ENCODE data around the gene PCGF3.
"Not testable (repeated sequence)": the region's sequence is repeated elsewhere in the genome, so short reads cannot be mapped to it uniquely, and the experiment has no call there.

The PCGF3 gene

DNA sequence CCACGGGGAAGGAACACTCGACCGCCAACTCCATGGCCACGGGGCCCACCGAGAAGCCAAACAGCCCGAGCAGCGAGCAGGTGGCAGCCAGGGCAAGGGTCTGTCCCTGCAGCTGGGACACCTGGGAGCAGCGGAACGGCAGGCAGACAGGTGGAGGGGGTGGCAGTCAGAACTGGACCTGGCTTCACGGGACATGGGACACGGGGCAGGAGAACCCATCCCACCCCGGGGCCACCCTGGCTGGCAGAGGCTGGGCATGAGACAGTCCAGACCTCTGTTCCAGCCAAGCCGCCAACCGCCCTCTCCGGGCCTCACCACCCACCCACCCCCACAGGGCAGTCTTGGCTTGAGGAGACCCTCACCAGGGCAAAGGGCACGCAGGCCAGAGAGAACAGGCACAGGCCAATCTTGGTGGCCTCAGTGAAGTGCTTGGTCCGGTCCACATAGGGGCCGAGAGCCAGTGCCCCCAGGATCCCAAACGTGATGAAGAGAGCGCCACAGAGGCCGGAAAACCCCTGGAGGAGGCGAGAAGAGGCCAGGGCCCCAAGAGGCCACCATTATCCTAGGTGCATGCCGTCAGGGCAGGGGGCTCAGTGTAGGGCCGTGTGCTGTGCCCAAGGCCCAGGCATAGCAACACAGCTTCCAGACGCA lies 22.3 kb upstream of the PCGF3 start:
- no peak for DNase-seq

DNA sequence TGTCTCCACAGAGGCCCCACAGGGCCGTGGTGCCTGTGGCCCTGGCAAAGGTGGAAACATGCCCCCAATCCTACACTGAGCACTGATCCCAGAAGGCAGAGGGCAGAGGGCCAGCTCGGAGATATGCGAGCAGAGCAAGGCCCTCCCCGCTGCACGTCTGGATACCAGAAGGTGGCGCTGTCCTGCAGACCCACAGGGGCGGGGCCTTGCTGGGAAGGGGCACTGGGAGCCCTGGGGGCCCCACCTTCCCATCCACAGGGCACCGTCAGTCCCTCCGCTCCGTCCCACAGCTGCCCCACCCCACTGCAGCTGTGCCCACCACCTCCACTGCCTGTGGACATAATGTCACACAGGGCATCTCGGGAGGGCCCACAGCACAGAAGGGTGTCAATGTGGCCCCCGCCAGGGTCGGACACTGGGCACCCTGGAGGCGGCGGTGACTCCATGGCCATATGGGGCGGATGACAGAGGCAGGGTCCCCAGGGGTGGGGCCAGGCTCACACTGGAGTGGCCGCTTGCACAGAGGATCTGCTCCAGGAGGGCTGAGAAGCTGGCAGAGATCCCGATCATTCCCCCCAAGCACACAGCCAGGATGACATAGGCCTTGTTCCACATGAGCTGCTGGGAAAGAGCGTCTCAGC lies 21.5 kb upstream of the PCGF3 start:
- DNase-seq, result no peak

DNA sequence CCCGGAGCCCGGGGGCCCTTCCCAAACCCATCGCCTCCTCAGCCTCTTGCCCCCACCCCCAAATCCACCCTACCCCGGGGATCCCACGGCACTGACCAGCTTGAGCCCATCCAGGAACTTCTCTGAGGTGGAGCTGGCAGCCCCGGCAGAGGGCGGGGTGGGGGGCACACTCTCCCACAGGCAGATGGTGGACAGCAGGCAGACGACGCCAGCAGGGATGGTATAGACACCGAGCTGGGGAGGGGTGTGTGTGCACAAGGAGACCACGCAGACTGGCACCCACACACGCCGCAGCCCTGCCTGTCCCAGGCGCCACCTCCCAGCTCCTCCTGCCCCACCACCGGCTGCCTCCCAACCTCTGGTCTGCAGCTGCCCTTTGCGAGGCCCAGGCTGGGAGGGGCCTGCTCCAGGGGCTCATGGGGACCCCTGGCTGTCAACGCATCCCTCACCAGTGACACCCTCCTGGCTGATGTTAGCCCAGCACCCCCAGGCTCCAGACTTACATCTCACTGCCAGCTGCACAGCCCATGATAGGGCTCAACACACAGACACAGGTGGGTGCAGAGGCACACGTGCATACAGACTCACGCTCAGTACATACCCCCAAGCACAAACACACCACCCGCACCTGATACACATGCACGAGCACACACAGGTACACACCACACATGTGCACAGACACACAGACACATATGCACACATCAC lies 20.9 kb upstream of the PCGF3 start:
- no peak for DNase-seq

DNA sequence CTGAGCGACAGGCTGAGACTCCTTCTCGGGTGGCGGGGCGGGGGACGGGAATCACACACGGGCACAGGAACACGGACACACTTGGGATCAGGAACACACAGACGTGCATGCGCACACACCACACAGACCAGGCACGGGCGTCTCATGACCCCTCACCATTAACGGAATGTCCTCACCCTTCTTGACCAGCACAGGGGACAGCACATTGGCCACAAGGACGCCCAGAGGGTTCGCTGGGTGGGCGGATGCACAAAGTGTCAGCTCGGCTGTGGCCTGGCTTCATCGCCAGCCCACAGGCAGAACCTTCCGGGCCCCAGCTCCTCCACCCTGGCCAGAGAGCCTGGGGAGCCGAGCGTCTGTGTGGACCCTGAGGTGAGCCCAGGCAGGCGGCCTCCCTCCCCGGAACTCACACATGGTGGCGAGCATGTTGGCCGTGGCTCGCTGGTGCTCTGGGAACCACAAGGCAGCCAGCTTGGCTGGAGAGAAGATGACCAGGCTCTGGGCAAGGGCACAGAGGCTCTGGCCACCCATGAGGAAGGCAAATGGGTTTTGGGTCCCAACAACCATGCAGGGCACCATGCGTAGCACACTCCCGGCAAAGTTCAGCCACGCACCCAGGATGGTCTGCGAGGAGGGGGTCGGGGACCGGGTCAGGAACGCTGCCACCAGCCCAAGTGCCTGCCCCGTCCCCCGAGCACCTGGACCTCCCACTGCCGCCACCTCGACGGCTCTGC lies 19.8 kb upstream of the PCGF3 start:
- DNase-seq, result no peak

DNA sequence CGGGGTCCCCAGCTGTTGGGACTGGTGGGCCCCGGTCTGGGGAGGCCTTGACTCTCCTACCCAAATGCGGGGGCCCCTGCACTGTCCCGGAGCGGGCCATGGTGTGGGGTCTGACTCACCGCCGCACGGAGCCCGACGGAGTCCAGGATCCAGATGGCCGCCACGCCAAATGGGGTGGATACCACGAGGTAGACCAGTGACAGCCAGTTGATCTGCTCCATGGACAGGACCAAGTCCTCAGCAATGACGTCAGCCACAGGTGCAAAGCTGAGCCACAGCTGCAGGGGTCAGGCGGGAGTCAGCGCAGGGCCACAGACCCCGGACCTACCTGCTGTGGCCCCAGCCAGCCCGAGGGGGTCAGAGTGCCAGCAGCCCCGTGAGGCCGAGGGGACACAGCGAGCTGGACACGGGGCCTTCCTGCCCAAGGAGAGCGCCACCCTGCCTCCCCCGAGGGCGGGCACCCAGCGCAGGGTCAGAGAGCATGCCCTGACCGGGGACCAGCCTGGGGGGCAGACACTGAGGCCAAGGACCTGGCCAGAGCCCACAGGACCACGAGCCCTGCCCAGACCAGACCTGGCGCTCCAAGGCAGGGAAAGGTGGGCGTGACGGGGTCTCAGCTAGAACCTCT lies 19.1 kb upstream of the PCGF3 start:
- no peak for DNase-seq

DNA sequence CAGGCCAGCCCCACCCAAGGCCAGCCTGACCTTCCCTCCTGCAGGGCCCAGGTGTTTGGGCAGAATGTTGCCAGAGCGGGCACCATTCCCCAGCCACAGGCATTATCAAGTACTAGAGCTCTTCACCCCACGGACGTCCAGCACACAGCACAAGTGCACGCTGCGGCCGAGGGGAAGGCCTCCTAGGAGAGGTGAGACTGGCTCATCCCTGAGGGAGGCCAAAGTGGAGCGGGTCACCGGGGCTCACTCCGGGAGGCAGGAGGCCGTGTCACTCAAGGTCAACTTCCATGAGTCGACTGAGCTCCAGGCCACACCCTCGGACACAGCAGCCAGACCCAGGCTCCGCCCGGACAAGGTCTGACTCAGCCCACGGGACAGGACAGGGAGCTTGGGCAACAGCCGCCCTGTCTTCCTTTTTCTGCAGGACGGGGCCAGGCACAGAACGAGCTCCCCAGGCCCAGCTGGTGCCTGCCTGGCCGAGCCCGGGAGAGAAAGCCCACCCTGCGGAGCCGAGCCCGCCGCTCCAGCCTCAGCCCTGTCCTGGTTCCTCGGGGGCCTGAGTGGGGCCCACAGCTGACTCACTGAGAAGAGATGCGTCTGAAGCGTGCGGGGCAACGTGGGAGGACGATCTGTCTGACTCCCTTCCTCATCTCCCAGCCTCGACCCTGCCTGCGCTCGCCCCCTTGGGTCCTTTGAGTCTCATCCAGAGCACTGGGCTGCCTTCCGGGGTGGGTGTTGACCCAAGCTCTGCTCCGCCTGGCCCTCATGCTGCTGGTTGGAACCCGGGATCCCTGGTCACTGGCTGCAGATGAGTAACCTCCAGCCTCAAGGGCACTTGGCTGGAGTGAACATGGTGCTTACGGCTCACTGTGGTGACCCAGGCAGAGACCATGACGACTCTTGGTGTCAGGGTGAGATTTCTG lies 18.3 kb upstream of the PCGF3 start:
- DNase-seq, result no peak

DNA sequence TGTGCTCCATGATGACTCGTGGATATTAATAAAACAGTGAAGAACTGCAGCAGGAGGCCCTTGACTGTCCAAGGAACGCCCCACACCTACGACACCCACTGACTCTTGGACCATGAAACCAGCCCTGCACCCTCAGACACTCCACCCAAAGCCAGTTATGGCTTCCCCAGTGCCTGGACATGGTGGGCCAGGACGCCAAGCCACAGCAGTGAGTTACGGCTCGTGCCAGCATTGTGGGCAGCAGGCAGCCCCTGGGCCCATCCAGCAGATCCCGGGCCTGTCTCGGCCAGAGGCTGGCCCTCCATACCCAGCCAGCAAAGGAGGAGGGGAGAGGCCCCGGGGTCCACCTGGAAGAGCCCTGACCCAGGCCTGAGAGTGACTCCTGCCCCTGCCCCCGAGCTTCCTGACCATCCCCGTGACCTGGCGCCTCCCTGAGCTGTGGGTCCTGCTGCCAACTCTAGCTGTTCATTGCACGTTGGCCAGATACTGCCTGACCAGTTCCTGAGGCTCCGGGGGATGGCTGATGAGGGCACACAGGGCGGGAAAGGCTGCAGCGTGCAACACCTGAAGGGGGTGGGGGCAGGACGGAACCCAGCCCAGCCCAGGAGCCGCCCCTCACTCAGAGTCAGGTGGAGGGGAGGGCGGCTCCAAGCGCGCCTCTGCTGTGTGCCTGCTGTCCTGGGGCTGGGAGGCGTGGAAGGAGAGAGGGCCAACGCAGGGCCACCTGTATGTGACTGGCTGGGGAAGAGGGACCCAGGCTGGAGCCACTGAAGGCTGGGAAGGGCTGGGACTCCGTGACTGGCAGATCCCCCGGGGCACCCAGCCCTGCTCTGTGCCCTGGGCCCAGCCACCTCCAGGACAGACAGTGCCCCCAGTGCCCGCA lies 17.4 kb upstream of the PCGF3 start:
- no peak for DNase-seq

DNA sequence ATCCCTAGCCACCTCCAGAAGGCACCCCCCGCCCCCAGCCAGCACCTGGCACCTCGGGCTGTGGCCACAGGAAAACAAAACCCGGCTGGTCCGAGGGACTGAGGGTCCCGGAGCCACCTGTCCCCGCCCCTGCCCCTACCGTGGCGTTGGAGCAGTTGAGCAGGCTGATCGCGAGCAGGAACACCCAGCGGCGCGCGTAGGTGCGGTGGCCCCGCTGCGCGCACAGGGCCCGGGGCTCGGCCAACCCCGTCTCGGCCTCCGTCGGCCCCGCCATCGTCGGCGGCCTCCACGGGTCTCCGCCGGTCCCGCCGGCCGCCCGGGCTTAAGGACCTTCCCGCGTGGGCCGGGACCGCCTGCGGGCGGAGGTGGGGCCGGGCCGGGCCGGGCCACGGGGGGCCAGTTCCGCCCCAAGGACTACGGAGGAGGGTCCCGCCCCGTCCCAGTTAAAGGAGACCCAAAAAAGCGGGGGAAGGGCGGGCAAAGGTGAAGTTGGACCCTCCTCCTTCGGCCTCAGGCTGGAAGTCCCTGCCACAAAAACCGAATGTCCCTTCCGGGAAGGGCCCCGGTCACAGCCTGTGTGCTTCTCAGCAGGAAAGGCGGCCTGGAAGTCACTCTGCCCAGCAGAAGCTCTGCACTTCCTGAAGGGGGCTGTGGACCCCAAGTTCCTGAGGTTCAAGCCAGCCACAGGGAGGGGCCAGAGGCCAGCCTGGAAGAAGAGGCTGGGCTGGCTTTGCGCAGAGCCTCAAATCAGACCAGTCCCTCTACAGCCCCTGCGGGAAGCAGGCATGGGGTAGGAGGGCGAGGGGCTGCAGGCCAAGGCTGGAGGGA lies 16.6 kb upstream of the PCGF3 start, which contains the start of gene SLC49A3:
TSS of gene SLC49A3 (minus strand) at position 298 of the 828 bp plus-strand sequence. CDS start at position 274, 24 bp downstream.
- peak; percentile 60 for DNase-seq

DNA sequence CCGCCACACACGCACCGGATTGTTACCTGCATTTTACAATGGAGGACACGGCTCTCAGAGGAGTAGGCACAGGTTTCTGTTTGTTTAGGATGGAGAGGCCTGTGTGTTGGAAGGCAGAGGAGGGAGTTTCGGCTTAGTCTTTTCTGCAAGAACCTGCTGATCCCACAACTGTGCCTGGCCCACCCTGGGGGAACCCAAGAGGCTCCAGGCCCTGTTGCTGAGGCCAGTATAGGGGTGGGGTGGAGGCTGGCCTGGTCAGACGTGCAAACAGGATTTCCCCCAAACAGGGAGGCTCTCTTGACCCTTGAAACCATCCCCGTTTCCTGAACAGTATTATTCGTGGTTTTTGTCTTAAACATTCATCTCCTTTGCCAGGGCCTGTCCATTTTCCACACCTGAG lies 15.9 kb upstream of the PCGF3 start:
- DNase-seq, result no peak

DNA sequence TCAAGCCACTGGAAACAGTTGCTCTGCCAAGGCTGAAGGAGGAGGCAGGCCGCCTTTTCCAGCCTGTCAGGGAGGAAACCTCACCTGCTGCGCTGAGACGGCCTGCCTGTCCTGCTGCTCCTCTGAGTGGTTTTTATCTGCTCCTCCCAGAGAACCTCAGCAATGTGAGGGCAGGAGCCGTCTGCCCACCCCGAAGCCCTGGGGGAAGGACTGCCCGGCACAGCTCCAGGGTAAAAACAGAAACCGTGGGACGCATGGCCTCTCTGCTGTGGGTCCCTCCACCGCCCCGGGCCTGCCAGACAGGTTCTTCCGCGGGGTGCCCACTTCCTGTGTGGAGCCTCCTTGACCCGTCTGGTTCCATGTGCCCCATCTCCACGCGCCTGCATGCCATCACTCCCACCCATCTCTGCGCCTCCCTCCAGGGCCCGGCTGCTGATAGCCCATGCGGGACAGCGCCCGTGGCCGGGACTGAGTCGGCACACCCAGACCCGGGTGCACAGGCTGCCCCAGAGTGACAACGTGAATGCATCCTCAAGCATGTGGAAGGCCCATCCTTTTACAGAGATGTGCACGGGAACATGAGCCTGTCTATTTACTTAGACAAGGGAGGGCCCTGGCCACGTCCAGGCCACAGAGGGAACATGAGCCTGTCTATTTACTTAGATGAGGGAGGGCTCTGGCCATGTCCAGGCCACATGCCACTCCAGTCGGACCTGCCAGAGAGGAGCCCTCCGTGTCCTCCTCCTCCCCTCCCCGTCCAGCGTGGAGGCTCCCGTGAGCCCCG lies 12.7 kb upstream of the PCGF3 start:
- DNase-seq, result no peak

DNA sequence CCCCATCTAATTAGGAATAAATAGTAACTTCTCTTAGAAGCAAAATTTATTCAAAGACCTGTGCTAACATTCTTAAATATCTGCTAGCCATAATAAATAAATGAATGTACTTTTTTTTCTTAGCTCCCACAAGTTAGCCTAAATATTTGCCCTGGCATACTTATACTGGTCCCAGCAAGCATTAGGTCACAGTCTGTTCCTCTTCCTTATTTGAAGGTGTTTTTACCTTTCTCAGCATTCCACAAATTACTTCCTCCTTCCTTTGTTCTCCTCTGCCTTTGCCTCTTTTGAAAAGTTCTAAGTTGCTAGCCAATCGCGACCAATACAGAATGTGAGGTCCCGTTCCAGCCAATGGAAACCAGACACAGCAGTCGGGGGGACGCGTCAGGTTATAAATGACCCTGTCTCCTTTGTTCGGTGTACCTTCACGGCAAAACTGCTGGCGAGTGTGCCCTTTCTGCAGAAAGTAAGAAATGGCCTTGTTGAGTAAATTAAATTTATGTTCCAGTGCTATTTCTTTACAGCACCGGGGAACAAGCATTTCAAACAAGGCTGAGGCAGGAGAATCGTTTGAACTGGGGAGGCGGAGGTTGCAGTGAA lies 11.2 kb upstream of the PCGF3 start:
- not testable (repeated sequence) for DNase-seq

DNA sequence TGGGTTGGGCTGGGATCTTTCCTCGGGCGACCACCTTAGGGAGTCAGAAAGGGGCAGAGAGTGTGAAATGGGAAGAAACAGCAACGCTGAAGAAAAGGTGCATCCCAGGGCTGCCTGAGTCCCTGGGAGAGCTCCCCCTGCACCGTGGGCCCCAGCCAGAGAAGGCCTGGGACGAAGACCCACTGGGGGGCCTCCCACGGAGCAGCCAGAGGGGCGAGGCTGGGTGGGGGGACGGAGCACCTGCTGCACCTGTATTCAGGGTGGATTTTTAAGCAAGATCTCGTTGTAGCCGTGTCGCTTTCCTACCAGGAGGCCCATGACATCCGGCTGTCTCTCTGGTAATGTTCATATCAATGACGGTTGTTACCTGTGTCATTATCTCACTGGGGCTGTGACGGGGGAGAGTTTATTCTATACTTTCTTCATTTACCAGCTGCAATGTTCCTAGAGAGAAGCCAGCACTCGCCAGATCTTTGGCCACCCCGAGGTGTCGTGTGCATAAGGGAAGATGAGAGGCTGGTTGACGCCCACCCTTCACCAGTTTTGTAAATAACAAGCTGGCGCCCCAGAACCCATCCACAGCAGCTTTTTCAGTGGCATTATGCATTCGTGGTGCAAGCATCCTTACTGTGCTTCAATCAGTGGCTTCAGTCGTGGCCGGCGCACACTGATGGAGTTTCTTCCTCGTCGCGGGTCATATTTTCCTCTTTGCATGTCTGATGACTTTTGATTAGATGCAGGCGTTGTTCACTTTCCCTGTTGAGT lies 5.6 kb upstream of the PCGF3 start:
- no peak for DNase-seq

DNA sequence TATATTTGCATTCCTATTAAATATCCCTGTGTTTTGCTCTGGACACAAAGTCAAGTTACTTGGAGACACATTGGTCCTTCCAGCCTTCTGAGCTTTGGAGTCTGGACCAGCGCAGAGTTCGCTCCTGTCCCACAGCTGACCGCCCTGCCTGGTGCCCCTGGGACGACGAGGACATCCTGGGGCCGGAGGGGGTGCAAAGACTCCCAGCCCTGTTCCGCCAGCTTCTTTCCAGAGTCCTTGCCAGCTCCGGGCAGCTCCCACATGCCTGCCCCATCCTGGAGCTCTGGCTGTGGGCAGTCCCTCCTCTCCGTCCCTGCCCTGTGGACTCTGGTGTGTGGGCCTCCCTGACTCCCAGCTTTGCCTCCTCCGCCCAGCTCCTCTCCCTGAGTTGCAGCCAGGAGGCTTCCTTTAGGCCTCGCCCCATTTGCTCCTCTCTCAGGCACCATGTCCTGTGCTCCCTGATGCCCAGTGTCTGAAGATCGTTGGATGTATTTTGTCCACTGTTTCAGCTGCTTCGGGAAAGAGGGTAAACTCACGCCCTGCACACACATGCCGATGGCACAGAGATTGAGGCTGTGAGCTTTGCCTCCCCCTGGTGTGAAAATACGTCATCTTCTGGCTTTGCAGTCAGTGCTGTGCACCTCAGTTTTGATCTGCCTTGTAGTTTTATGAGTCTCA lies 4.9 kb upstream of the PCGF3 start:
- DNase-seq, result no peak

DNA sequence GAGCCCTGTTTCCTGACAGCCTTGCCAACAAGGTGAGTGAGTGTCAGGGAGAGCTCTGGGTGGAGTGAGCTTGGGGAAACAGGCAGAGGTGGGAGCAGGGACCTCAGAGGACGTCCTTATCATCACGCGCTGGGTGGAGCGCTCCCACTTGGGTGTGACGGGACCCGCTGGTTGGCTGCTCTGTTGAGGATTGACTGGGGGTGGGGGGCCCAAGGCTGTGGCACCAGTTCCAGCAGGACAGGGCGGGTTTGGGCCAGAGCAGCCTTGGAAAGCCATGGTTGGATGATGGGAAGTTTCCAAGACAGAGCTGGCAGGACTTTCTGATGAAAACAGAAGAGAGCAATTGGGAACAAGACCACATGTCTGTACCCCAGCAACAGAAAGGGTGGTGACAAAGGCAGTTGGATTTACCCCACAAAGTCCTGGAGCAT lies 3.0 kb upstream of the PCGF3 start:
- DNase-seq, result no peak

DNA sequence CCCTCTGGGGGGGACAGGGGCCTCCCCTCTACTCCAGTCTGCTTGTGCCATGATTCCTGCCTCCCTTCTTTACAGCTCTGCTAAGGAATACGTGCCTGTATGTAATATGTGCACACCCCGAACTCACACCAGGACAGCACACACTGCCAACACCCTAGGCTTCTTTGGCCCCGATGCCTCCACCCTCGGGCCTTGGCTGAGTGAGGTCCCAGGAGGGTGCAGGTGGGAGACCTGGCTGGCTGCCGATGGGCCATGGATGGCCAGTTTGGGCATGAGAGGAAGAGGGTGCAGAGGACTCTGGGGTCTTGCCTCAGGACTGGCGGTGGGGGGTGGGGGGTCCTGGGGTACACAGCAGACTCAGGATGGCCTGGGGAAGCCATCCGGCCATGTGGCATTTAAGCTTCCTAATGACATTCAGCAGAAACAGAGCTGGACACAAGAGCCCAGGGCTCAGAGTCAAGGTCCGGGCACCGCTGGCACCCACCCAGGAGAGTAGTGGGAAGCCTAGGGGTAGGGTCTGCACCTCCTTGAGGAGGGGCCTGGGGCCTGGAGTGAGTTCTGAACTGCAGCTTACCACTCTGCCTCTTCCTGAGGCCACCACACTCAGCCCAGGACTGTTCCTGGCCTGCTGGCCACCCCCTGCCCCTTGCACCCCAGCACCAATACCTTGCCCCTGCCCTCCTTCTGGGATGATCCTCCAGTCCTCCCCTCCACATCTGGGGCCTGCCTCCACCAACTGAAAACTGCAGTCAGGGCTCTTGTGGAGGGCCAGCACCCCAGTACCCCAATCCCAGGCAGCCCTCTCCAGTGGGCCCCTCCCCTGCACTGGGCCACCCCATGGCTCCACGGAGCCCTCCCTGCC lies 2.1 kb upstream of the PCGF3 start:
- DNase-seq, result no peak
